GM19238 (cell line): ENCODE measurements around the gene NINL.
"Not testable (repeated sequence)": the region's sequence is repeated elsewhere in the genome, so short reads cannot be mapped to it uniquely, and the experiment has no call there.

Experiments used
- DNase-seq: peaks from one replicate; pipeline ENCODE4 v3.0.0; 2011; ENCODE audit warnings: low spot score; ENCODE audit not compliant: insufficient read length

The NINL gene

GRCh38 chr20:25486377-25486776 lies 99.0 kb downstream of the NINL start:
- DNase-seq, result no peak

GRCh38 chr20:25485872-25486271 lies 99.5 kb downstream of the NINL start:
- no peak for DNase-seq

GRCh38 chr20:25484911-25485511 lies 100.3 kb downstream of the NINL start:
- DNase-seq, result no peak

- DNase-seq, result no peak
Observed at GRCh38 chr20:25484224-25484846, 101.0 kb downstream of the NINL start.

GRCh38 chr20:25483431-25484132 lies 101.7 kb downstream of the NINL start:
- DNase-seq, result no peak

- DNase-seq, result no peak
Observed at GRCh38 chr20:25481918-25482253, 103.4 kb downstream of the NINL start.

- no peak for DNase-seq
Observed at GRCh38 chr20:25481235-25481917, 104.0 kb downstream of the NINL start.

GRCh38 chr20:25480797-25481196 lies 104.5 kb downstream of the NINL start:
- no peak for DNase-seq

GRCh38 chr20:25480156-25480555 lies 105.2 kb downstream of the NINL start:
- no peak for DNase-seq

GRCh38 chr20:25479638-25480037 lies 105.7 kb downstream of the NINL start:
- DNase-seq, result no peak

- DNase-seq, result no peak
Observed at GRCh38 chr20:25478889-25479568, 106.3 kb downstream of the NINL start.

GRCh38 chr20:25477014-25477882 lies 108.1 kb downstream of the NINL start:
- DNase-seq, result no peak

- no peak for DNase-seq
Observed at GRCh38 chr20:25476106-25477013, 109.0 kb downstream of the NINL start.

GRCh38 chr20:25473297-25473696 lies 112.0 kb downstream of the NINL start:
- DNase-seq, result not testable (repeated sequence)

GRCh38 chr20:25471020-25471419 lies 114.3 kb downstream of the NINL start:
- no peak for DNase-seq

- DNase-seq, result no peak
Observed at GRCh38 chr20:25470045-25470444, 115.3 kb downstream of the NINL start.

GRCh38 chr20:25469558-25469957 lies 115.8 kb downstream of the NINL start:
- no peak for DNase-seq

GRCh38 chr20:25468126-25469075 lies 116.9 kb downstream of the NINL start:
- DNase-seq, result no peak

- no peak for DNase-seq
Observed at GRCh38 chr20:25467441-25467840, 117.9 kb downstream of the NINL start.
